OCI-LY1 (cell line): ENCODE data around the gene PVALB.

Experiments used
- H2AFZ ChIP-seq: fragments of 200-600 bp; sonication (generic), shearing (Covaris generic); 2 replicates; pipeline ENCODE4 v1.6.0; 2014; ENCODE audit warnings: antibody characterized with exemption, mild to moderate bottlenecking, low read length
- H3F3A ChIP-seq: fragments of 200-600 bp; sonication (generic), shearing (Covaris generic); 2 replicates; pipeline ENCODE4 v1.6.0; 2014; ENCODE audit warnings: mild to moderate bottlenecking, antibody characterized with exemption, low read length, moderate library complexity; ENCODE audit not compliant: insufficient read depth
- H3K27ac ChIP-seq: fragments of 200-600 bp; sonication (generic); 2 replicates; pipeline ENCODE4 v1.5.1; 2014; ENCODE audit warnings: low read length, mixed run types, mild to moderate bottlenecking, low read depth; ENCODE audit not compliant: poor library complexity, severe bottlenecking
- H3K27me3 ChIP-seq: fragments of 200-600 bp; sonication (generic); 2 replicates; pipeline ENCODE4 v1.6.0; 2014; ENCODE audit warnings: antibody characterized with exemption, mild to moderate bottlenecking, low read length, moderate library complexity; ENCODE audit not compliant: insufficient read depth
- H3K36me3 ChIP-seq: fragments of 200-600 bp; sonication (generic); 2 replicates; pipeline ENCODE4 v1.6.1; 2014; ENCODE audit warnings: mild to moderate bottlenecking, antibody characterized with exemption, low read length, moderate library complexity, mixed read lengths; ENCODE audit not compliant: insufficient read depth
- H3K4me1 ChIP-seq: fragments of 200-600 bp; sonication (generic); 2 replicates; pipeline ENCODE4 v1.5.1; 2014; ENCODE audit warnings: mild to moderate bottlenecking, low read length, moderate library complexity; ENCODE audit not compliant: insufficient read depth, severe bottlenecking
- H3K4me2 ChIP-seq: fragments of 200-600 bp; sonication (generic), shearing (Covaris generic); 2 replicates; pipeline ENCODE4 v1.6.1; 2014; ENCODE audit warnings: low read length
- H3K4me3 ChIP-seq: fragments of 200-600 bp; sonication (generic); 2 replicates; pipeline ENCODE4 v1.5.1; 2014; ENCODE audit warnings: low read length, low read depth, mild to moderate bottlenecking, mixed read lengths; ENCODE audit not compliant: poor library complexity, severe bottlenecking
- H3K79me2 ChIP-seq: fragments of 200-600 bp; shearing (Covaris generic); 2 replicates; pipeline ENCODE4 v1.6.1; 2016; ENCODE audit warnings: mixed run types, low read length, mixed read lengths; ENCODE audit not compliant: insufficient read depth
- H3K9ac ChIP-seq: fragments of 200-600 bp; sonication (generic), shearing (Covaris generic); 2 replicates; pipeline ENCODE4 v1.6.1; 2014; ENCODE audit warnings: mild to moderate bottlenecking, low read length, mixed read lengths
- H3K9me2 ChIP-seq: fragments of 200-600 bp; sonication (generic), shearing (Covaris generic); 2 replicates; pipeline ENCODE4 v1.6.1; 2014; ENCODE audit warnings: low read depth, mild to moderate bottlenecking, low read length, mixed read lengths
- H3K9me3 ChIP-seq: fragments of 200-600 bp; shearing (Covaris generic); 2 replicates; pipeline ENCODE4 v1.6.1; 2014; ENCODE audit warnings: low read length, mixed read lengths
- H4K20me1 ChIP-seq: fragments of 200-600 bp; sonication (generic), shearing (Covaris generic); 2 replicates; pipeline ENCODE4 v1.6.0; 2016; ENCODE audit warnings: mild to moderate bottlenecking, low read length; ENCODE audit not compliant: insufficient read depth
- EZH2 ChIP-seq: fragments of 200-600 bp; sonication (generic), shearing (Covaris generic); IDR thresholded peaks from 2 replicates; pipeline ENCODE4 v1.8.0; 2017; ENCODE audit warnings: borderline replicate concordance, mixed run types, mild to moderate bottlenecking, antibody characterized with exemption, low read length, moderate library complexity, mixed read lengths
- TF ChIP-seq, protein P1 (sequence below): fragments of 200-600 bp; sonication (generic), shearing (Covaris generic); IDR thresholded peaks from 2 replicates; pipeline ENCODE4 v1.5.1; 2017; ENCODE audit warnings: mild to moderate bottlenecking, antibody characterized with exemption, low read length, moderate library complexity, mixed read lengths

Gene PVALB

DNA sequence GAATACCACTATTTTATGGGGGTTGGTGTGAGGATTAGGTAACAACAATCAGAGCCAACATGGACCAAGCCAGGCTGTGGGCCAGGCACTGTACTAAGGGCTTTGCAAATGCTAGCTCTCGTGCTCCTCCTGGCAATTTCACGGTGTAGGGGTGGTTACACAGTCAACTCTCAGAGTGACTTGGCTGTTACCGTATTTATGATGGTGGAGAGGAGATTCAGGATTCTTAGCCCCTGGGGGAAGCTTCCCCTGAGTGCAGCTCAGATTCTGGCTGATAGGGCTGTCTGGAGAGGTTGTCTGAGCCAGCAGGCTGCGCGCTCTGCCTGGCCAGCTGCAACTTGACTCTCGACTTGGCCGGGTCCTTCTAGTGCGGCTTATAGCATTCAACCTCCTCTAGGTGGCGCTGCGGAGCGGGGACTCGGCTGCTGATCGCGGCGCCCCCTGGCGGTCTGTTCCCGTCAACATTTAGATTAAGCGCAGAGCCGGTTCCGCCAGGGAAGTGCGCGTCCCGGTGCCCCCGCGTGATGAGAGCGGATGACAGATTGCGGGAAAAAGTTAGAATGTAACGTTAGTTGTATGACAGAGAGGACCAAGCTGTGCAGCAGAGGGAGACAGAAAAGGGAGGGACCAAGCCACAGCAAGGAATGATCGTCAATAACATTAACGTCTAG is 39.4 kb upstream of the PVALB start:
- Histone ChIP-seq H3K36me3 (no peaks in the 10 kb centered on the region; the same call in 1 of the 2 replicates), H3K9me3 (0 out of 2 replicates have a peak, but pooled peaks cover 5% of the 10 kb centered on the region), H3K4me3 (no peak overlapping the region), H3K4me2 (peak overlapping the region; percentile 20; the same call in 1 of the 2 replicates), H3K79me2 (no peaks in the 10 kb centered on the region), H3K27ac (no peak overlapping the region), H3K9me2 (no peaks in the 10 kb centered on the region), H3K9ac (no peak overlapping the region), H3K4me1 (peaks cover 24% of the 10 kb centered on the region), H3K27me3 (no peaks in the 10 kb centered on the region), H3F3A (peaks cover 7% of the 10 kb centered on the region), H2AFZ (no peak overlapping the region), H4K20me1 (no peaks in the 10 kb centered on the region)
- TF ChIP-seq, protein P1, sequence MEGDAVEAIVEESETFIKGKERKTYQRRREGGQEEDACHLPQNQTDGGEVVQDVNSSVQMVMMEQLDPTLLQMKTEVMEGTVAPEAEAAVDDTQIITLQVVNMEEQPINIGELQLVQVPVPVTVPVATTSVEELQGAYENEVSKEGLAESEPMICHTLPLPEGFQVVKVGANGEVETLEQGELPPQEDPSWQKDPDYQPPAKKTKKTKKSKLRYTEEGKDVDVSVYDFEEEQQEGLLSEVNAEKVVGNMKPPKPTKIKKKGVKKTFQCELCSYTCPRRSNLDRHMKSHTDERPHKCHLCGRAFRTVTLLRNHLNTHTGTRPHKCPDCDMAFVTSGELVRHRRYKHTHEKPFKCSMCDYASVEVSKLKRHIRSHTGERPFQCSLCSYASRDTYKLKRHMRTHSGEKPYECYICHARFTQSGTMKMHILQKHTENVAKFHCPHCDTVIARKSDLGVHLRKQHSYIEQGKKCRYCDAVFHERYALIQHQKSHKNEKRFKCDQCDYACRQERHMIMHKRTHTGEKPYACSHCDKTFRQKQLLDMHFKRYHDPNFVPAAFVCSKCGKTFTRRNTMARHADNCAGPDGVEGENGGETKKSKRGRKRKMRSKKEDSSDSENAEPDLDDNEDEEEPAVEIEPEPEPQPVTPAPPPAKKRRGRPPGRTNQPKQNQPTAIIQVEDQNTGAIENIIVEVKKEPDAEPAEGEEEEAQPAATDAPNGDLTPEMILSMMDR: peak; percentile 100
- TF ChIP-seq EZH2: no peak

DNA sequence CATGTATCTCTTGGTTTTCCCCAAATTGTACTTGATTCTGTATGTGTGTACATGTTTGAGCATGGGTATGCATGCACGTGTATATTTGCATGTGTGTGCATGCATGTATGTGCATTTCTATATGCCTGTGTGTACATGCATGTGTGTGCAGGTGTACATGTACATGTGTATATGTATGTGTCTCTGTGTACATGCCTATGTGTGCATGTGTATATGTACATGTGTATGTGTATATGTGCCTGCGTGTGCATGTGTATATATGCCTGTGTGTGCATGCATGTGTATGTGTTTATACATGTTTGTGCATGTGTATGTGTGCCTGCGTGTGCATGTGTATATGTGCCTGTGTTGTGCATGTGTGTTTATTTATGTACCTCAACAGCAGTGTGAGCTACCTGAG is 38.6 kb upstream of the PVALB start:
- Histone ChIP-seq H3K27me3 (no peaks in the 10 kb centered on the region), H3K4me1 (peaks cover 16% of the 10 kb centered on the region), H3K36me3 (no peaks in the 10 kb centered on the region; the same call in 1 of the 2 replicates), H2AFZ (no peak overlapping the region), H3K27ac (no peak overlapping the region), H3K9ac (no peak overlapping the region), H3K4me2 (no peak overlapping the region), H3F3A (peaks cover 6% of the 10 kb centered on the region), H4K20me1 (no peaks in the 10 kb centered on the region), H3K9me2 (no peaks in the 10 kb centered on the region), H3K79me2 (no peaks in the 10 kb centered on the region), H3K9me3 (0 out of 2 replicates have a peak, but pooled peaks cover 5% of the 10 kb centered on the region), H3K4me3 (no peak overlapping the region)
- TF ChIP-seq, protein P1: no peak
- TF ChIP-seq EZH2: no peak

DNA sequence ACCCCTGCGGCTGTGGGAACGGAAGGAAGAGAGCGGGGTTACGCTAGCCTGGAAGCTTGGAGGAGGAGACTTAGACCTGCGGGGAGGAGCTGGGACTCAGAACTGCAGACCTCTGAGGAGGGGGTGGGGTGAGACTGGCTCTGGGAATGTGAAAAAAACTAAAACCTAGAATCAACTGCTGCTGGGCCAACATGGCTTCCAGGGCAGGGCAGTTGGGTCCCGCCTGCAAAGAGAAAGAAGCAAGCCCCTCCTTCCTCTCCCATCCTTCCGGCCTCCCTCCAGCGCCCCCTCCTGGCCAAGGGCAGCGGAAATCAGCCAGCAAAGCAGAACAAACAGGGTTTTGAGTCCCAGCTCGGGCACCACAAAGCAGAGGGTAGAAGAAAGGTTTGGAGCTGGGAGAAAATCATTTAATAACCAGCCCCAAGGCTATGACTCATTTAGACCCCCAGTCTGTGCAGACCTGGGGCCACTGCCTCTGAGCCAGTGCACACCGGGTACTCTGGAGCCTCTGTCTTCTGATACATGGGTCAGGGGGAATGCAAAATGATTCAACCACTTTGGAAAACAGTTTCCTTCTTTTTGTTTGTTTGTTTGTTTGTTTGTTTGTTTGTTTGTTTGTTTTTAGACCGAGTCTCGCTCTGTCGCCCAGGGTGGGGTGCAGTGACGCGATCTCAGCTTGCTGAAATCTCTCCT is 36.7 kb upstream of the PVALB start:
- Histone ChIP-seq H2AFZ (peak overlapping the region; percentile 95), H3K9ac (no peak overlapping the region), H4K20me1 (no peaks in the 10 kb centered on the region), H3K36me3 (no peaks in the 10 kb centered on the region; the same call in 1 of the 2 replicates), H3K27me3 (no peaks in the 10 kb centered on the region), H3K9me2 (no peaks in the 10 kb centered on the region), H3K79me2 (no peaks in the 10 kb centered on the region), H3K4me2 (peak overlapping the region; percentile 30; the same call in 1 of the 2 replicates), H3K4me1 (no peaks in the 10 kb centered on the region), H3K9me3 (0 out of 2 replicates have a peak, but pooled peaks cover 5% of the 10 kb centered on the region), H3F3A (no peaks in the 10 kb centered on the region), H3K4me3 (no peak overlapping the region), H3K27ac (no peak overlapping the region)
- no peak for TF ChIP-seq EZH2
- TF ChIP-seq, protein P1: peak; percentile 88
